ENCODE measurements around the gene PRSS50.
A peak's percentile ranks its signal among the peaks of the same experiment; 100 is the strongest.

Gene PRSS50

GRCh38 chr3:46664188-46664970 is 53.3 kb downstream of the PRSS50 start:
- H3K27ac ChIP-seq = no peak overlapping the region
- no peak for TF ChIP-seq ZFX (IDR thresholded peaks at IDR 0.05; ENCODE audit: borderline replicate concordance)
- no peak for TF ChIP-seq CTCF (IDR thresholded peaks at IDR 0.05)

GRCh38 chr3:46663591-46664135 is 54.0 kb downstream of the PRSS50 start:
- H3K27ac ChIP-seq = no peak overlapping the region
- TF ChIP-seq CTCF (IDR thresholded peaks at IDR 0.05) (peak; percentile 49), ZFX (IDR thresholded peaks at IDR 0.05; ENCODE audit: borderline replicate concordance) (no peak)

GRCh38 chr3:46662771-46663551 is 54.7 kb downstream of the PRSS50 start:
- no peak overlapping the region for H3K27ac ChIP-seq
- TF ChIP-seq CTCF (IDR thresholded peaks at IDR 0.05) (no peak), ZFX (IDR thresholded peaks at IDR 0.05; ENCODE audit: borderline replicate concordance) (no peak)

Data from 22Rv1 (cell line).